Subcutaneous abdominal adipose tissue (tissue), 5 donors: ENCODE measurements around the gene TNFRSF25.

Source experiments
- H3K27ac ChIP-seq: one replicate; pipeline ENCODE4 v1.7.0; 2013; ENCODE audit warnings: low read depth, mild to moderate bottlenecking, inconsistent platforms, low read length, moderate library complexity
- H3K27me3 ChIP-seq, 5 donors: one replicate each; pipeline ENCODE4 v1.7.0; 2013; ENCODE audit warnings: low read length in 5 of 5, inconsistent platforms in 1 of 5; ENCODE audit not compliant: control insufficient read depth in 5 of 5, insufficient read depth in 4 of 5
- H3K36me3 ChIP-seq, 5 donors: one replicate each; pipeline ENCODE4 v1.7.0; 2013; ENCODE audit warnings: low read length in 5 of 5; ENCODE audit not compliant: control insufficient read depth in 5 of 5, insufficient read depth in 5 of 5
- H3K4me1 ChIP-seq, 5 donors: one replicate each; pipeline ENCODE4 v1.7.0; 2013; ENCODE audit warnings: low read length in 5 of 5, mild to moderate bottlenecking in 3 of 5, moderate library complexity in 1 of 5; ENCODE audit not compliant: control insufficient read depth in 5 of 5, insufficient read depth in 5 of 5
- H3K4me3 ChIP-seq, 5 donors: one replicate each; pipeline ENCODE4 v1.7.0; 2013; ENCODE audit warnings: low read length in 5 of 5, low read depth in 1 of 5
- H3K9ac ChIP-seq, 5 donors: one replicate each; pipeline ENCODE4 v1.7.0; 2013; ENCODE audit warnings: low read length in 5 of 5, mild to moderate bottlenecking in 4 of 5, moderate library complexity in 3 of 5
- H3K9me3 ChIP-seq, 5 donors: one replicate each; pipeline ENCODE4 v1.7.0; 2013; ENCODE audit warnings: low read length in 5 of 5; ENCODE audit not compliant: control insufficient read depth in 5 of 5
- donor health status: healthy.
- donor health status: healthy.
- donor health status: healthy.
- donor health status: healthy.
- donor health status: healthy.

The TNFRSF25 gene

DNA sequence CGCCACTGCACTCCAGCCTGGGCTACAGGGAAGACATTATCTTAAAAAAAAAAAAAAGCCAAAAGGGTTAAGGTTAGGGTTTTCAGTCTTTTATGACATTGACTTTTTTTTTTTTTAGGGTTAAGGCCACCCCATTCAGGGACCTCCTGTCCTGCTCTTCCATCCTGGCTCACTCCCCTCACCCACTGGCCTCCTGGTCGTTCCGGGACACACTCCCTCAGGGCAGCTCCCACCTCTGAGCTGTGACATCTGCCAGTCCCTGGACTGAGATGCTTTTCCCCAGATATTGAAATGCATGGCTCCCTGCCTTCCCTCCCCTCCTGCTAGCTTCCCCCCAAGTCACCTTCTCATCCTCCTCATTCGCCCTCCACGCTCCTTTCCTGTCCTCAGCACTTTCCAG lies 15.8 kb upstream of the TNFRSF25 start:
- H3K27me3 ChIP-seq, result peaks cover 0 to 11% (median 0%) of the 10 kb centered on the region in 5 donors
- no peaks in the 10 kb centered on the region for H3K9me3 ChIP-seq
- no peak overlapping the region for H3K27ac ChIP-seq
- no peak overlapping the region for H3K4me3 ChIP-seq
- peaks cover 0 to 12% (median 7%) of the 10 kb centered on the region in 5 donors for H3K36me3 ChIP-seq
- peaks cover 0 to 23% (median 22%) of the 10 kb centered on the region in 5 donors for H3K4me1 ChIP-seq
- H3K9ac ChIP-seq, result no peak overlapping the region

DNA sequence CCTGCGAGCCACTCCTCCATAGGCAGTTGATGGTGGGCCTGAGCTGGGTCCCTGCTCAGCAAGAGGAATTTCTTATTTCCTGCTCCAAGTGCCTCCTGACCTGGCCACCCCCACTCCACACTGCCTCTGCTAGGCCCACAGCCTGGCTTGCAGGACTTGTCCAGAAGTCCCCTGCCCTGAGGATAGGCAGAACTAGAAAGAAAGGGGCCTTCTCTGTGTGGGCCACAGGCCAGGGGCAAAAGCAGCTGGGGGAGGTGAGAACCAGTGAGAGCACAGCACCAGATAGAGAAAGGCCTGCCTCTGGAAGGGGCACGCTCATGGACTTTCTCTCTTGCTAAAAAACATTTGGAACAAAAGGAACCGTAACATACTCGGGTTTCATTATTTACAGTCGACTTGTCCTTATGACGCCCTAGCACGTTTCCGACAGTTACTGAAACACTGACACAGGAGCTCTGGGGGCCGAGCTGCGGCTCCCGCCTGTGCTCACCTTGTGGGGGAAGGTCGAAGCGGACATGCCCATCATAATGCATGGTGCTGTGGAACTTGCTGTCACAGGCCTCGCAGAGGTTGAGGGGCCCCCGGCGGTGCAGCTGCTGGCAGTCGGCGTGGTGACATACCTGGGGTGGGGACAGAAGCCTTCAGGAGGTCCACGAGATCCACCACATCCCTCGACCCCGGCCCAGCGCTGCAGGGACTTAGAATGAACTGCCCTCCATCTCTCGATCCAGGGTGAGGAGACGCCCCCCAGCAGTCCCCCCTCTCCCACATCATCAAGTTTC lies 11.3 kb upstream of the TNFRSF25 start:
- no peak overlapping the region for H3K27ac ChIP-seq
- H3K36me3 ChIP-seq, result peaks cover 0 to 40% (median 30%) of the 10 kb centered on the region in 5 donors
- H3K9me3 ChIP-seq, result no peaks in the 10 kb centered on the region
- no peak overlapping the region for H3K4me3 ChIP-seq
- no peaks in the 10 kb centered on the region for H3K27me3 ChIP-seq
- no peak overlapping the region for H3K9ac ChIP-seq
- no peaks in the 10 kb centered on the region for H3K4me1 ChIP-seq

GRCh38 chr1:6476483-6476882 lies 10.5 kb upstream of the TNFRSF25 start:
- Histone ChIP-seq H3K27me3 (no peaks in the 10 kb centered on the region), H3K4me1 (no peaks in the 10 kb centered on the region), H3K9ac (no peak overlapping the region), H3K4me3 (no peak overlapping the region), H3K36me3 (peaks cover 0 to 47% (median 37%) of the 10 kb centered on the region in 5 donors), H3K9me3 (no peaks in the 10 kb centered on the region), H3K27ac (no peak overlapping the region)

- Histone ChIP-seq H3K9me3 (no peaks in the 10 kb centered on the region), H3K4me3 (no peak overlapping the region), H3K36me3 (peaks cover 0 to 54% (median 45%) of the 10 kb centered on the region in 5 donors), H3K9ac (no peak overlapping the region), H3K4me1 (no peaks in the 10 kb centered on the region), H3K27me3 (no peaks in the 10 kb centered on the region), H3K27ac (no peak overlapping the region)
Observed at GRCh38 chr1:6475381-6476133, 9.6 kb upstream of the TNFRSF25 start.

- Histone ChIP-seq H3K9ac (no peak overlapping the region), H3K27ac (no peak overlapping the region)
Observed at GRCh38 chr1:6474815-6475282, 8.9 kb upstream of the TNFRSF25 start.

GRCh38 chr1:6473974-6474814 lies 8.2 kb upstream of the TNFRSF25 start:
- H3K4me3 ChIP-seq, result no peak overlapping the region

More at GRCh38 chr1:6474815-6475282, 8.9 kb upstream of the TNFRSF25 start:
- Histone ChIP-seq H3K4me3 (no peak overlapping the region), H3K9me3 (no peaks in the 10 kb centered on the region), H3K36me3 (peaks cover 0 to 61% (median 52%) of the 10 kb centered on the region in 5 donors), H3K27me3 (no peaks in the 10 kb centered on the region), H3K4me1 (no peaks in the 10 kb centered on the region)

GRCh38 chr1:6473156-6473555 lies 7.2 kb upstream of the TNFRSF25 start:
- H3K36me3 ChIP-seq, result peaks cover 0 to 78% (median 69%) of the 10 kb centered on the region in 5 donors
- H3K4me1 ChIP-seq, result no peaks in the 10 kb centered on the region
- no peak overlapping the region for H3K27ac ChIP-seq
- H3K9me3 ChIP-seq, result no peaks in the 10 kb centered on the region
- no peak overlapping the region for H3K9ac ChIP-seq
- no peaks in the 10 kb centered on the region for H3K27me3 ChIP-seq
- no peak overlapping the region for H3K4me3 ChIP-seq

More at GRCh38 chr1:6473974-6474814, 8.2 kb upstream of the TNFRSF25 start:
- no peaks in the 10 kb centered on the region for H3K4me1 ChIP-seq
- no peak overlapping the region for H3K9ac ChIP-seq
- no peak overlapping the region for H3K27ac ChIP-seq
- peaks cover 0 to 67% (median 58%) of the 10 kb centered on the region in 5 donors for H3K36me3 ChIP-seq
- H3K9me3 ChIP-seq, result no peaks in the 10 kb centered on the region
- no peaks in the 10 kb centered on the region for H3K27me3 ChIP-seq

GRCh38 chr1:6472391-6472790 lies 6.4 kb upstream of the TNFRSF25 start:
- no peak overlapping the region for H3K9ac ChIP-seq
- H3K36me3 ChIP-seq, result peaks cover 0 to 81% (median 75%) of the 10 kb centered on the region in 5 donors
- H3K27ac ChIP-seq, result no peak overlapping the region
- H3K9me3 ChIP-seq, result no peaks in the 10 kb centered on the region
- H3K27me3 ChIP-seq, result no peaks in the 10 kb centered on the region
- no peak overlapping the region for H3K4me3 ChIP-seq
- H3K4me1 ChIP-seq, result no peaks in the 10 kb centered on the region

- Histone ChIP-seq H3K4me1 (no peaks in the 10 kb centered on the region), H3K9me3 (no peaks in the 10 kb centered on the region), H3K27ac (no peak overlapping the region), H3K9ac (no peak overlapping the region), H3K27me3 (no peaks in the 10 kb centered on the region), H3K4me3 (no peak overlapping the region), H3K36me3 (peaks cover 0 to 81% (median 75%) of the 10 kb centered on the region in 5 donors)
Observed at GRCh38 chr1:6471970-6472368, 6.0 kb upstream of the TNFRSF25 start.
